Kidney (tissue), 14 donors: Measurements from ENCODE around the gene PSORS1C1. TPM values are rescaled to one million over a fixed set of nuclear protein-coding genes. Genes with fewer than 3 reads are reported as not detected.
A peak's percentile ranks its signal among the peaks of the same experiment; 100 is the strongest.

Experiments used
- DNase-seq, 5 donors: peaks; one replicate each; pipeline ENCODE4 v3.0.0-alpha.2; 2013 to 2020
- FAIRE-seq: peaks from 2 replicates; lab custom pipeline; 2012; peaks lifted over from hg19 to GRCh38; lab: Jason Lieb, UNC
- H3K27ac ChIP-seq, 2 donors: one replicate each; pipeline ENCODE4 v1.7.0; 2013; ENCODE audit warnings: low read depth in 2 of 2, low read length in 2 of 2, inconsistent platforms in 1 of 2
- H3K27me3 ChIP-seq: one replicate; pipeline ENCODE4 v1.7.1; 2013; ENCODE audit warnings: low read length, inconsistent platforms; ENCODE audit not compliant: control insufficient read depth, insufficient read depth
- H3K36me3 ChIP-seq, 3 donors: one replicate each; pipeline versions ENCODE4 v1.7.0 to v1.7.1; 2013; ENCODE audit warnings: low read length in 3 of 3, control low read depth in 1 of 3, inconsistent platforms in 1 of 3; ENCODE audit not compliant: insufficient read depth in 3 of 3, control insufficient read depth in 2 of 3
- H3K4me1 ChIP-seq, 3 donors: one replicate each; pipeline versions ENCODE4 v1.7.0 to v1.7.1; 2013; ENCODE audit warnings: low read length in 3 of 3, inconsistent platforms in 1 of 3, low read depth in 1 of 3; ENCODE audit not compliant: control insufficient read depth in 2 of 3, insufficient read depth in 2 of 3
- H3K4me3 ChIP-seq, 3 donors: one replicate each; pipeline versions ENCODE4 v1.7.0 to v1.8.1; 2013; ENCODE audit warnings: low read length in 3 of 3, control low read depth in 1 of 3, inconsistent platforms in 1 of 3
- H3K9ac ChIP-seq, 3 donors: one replicate each; pipeline versions ENCODE4 v1.7.0 to v1.7.1; 2013; ENCODE audit warnings: low read length in 3 of 3, control low read depth in 1 of 3, inconsistent platforms in 1 of 3
- H3K9me3 ChIP-seq, 3 donors: one replicate each; pipeline versions ENCODE4 v1.7.0 to v1.7.1; 2013; ENCODE audit warnings: low read length in 3 of 3, control low read depth in 1 of 3, inconsistent platforms in 1 of 3; ENCODE audit not compliant: control insufficient read depth in 2 of 3, insufficient read depth in 1 of 3
- intact Hi-C: fragments of 100-400 bp; cut with DNase I; formaldehyde crosslinking; loops from one replicate; pipeline ENCODE4 v1.11.1; 2022
- polyA plus RNA-seq: library from polyadenylated mRNA; stranded (reverse); fragments of 350-450 nt; fragmentation: Illumina TruSeq; extraction: RNeasy Lipid Tissue Mini Kit (QIAGEN cat#74804); gene quantifications from one replicate; pipeline ENCODE4 v1.2.3, GENCODE V29; 2014; ENCODE audit warnings: low read depth, low replicate concordance; ENCODE audit not compliant: insufficient read depth
- total RNA-seq: library from RNA; stranded (reverse); fragmentation: NEBNext Ultra II Directional; extraction: Animal tissue kit (Norgen Biotek cat#: 25700); gene quantifications from one replicate; pipeline ENCODE4 v1.2.1, GENCODE V29; 2021
- TF ChIP-seq, protein P1 (sequence below): IDR thresholded peaks from 3 replicates; pipeline ENCODE4 v1.5.1; 2012; ENCODE audit warnings: mild to moderate bottlenecking, moderate library complexity, borderline replicate concordance; ENCODE audit not compliant: insufficient read depth; ENCODE audit errors: extremely low read depth
- donor health status: control.
- donor health status: control.
- donor health status: control.
- donor health status: control.
- donor health status: control.
- donor health status: DM: yes; HTN: yes; CAD: no.
- donor health status: Normal renal cell carcinoma (clear cell type).

PSORS1C1 gene
- total and polyA plus RNA-seq, 2 donors from 2014 or later = 2.1 to 3.6 TPM

DNA sequence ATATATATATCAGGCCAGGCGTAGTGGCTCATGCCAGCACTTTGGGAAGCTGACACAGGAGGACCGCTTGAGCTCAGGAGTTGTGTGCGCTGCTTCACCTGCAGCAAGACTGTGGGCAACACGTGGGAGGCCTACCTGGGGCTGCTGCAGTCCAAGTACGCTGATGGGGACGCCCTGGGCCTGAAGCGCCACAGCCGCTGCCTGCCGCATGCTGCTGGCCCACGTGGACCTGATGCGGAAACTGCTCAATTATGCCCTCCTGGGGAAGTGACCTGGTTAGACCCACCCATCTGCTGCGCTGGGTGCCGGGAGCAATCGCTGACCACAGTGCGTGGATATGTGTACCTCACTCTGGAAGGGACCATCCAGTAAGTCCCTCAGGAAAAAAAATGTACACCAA is 26.0 kb downstream of the PSORS1C1 start:
- H3K36me3 ChIP-seq = peaks cover 0 to 3% (median 2%) of the 10 kb centered on the region in 3 donors
- H3K9me3 ChIP-seq = no peaks in the 10 kb centered on the region
- H3K27ac ChIP-seq = no peak overlapping the region
- FAIRE-seq (no peak), DNase-seq (no peak)
- TF ChIP-seq, protein P1, sequence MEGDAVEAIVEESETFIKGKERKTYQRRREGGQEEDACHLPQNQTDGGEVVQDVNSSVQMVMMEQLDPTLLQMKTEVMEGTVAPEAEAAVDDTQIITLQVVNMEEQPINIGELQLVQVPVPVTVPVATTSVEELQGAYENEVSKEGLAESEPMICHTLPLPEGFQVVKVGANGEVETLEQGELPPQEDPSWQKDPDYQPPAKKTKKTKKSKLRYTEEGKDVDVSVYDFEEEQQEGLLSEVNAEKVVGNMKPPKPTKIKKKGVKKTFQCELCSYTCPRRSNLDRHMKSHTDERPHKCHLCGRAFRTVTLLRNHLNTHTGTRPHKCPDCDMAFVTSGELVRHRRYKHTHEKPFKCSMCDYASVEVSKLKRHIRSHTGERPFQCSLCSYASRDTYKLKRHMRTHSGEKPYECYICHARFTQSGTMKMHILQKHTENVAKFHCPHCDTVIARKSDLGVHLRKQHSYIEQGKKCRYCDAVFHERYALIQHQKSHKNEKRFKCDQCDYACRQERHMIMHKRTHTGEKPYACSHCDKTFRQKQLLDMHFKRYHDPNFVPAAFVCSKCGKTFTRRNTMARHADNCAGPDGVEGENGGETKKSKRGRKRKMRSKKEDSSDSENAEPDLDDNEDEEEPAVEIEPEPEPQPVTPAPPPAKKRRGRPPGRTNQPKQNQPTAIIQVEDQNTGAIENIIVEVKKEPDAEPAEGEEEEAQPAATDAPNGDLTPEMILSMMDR = no peak
- no peak overlapping the region for H3K4me3 ChIP-seq
- intact Hi-C loops = no loop called here
- H3K27me3 ChIP-seq = no peaks in the 10 kb centered on the region
- no peak overlapping the region for H3K9ac ChIP-seq
- H3K4me1 ChIP-seq = peaks cover 0 to 6% (median 3%) of the 10 kb centered on the region in 3 donors

GRCh38 chr6:31142361-31142761 is 27.8 kb downstream of the PSORS1C1 start:
- Histone ChIP-seq H3K4me3 (no peak overlapping the region), H3K27me3 (no peaks in the 10 kb centered on the region), H3K36me3 (peaks cover 0 to 3% (median 2%) of the 10 kb centered on the region in 3 donors), H3K27ac (peak overlapping the region in 1 of 2 donors; percentile 23), H3K9ac (no peak overlapping the region), H3K4me1 (peaks cover 0 to 6% (median 3%) of the 10 kb centered on the region in 3 donors), H3K9me3 (no peaks in the 10 kb centered on the region)
- FAIRE-seq (no peak), DNase-seq (no peak)
- intact Hi-C loops = no loop called here
- TF ChIP-seq, protein P1 = no peak

- intact Hi-C loops = no loop called here
- TF ChIP-seq, protein P1 = no peak
- no peak overlapping the region for H3K27ac ChIP-seq
- no peak for DNase-seq
- peaks cover 0 to 3% (median 2%) of the 10 kb centered on the region in 3 donors for H3K36me3 ChIP-seq
- no peaks in the 10 kb centered on the region for H3K9me3 ChIP-seq
- no peak overlapping the region for H3K9ac ChIP-seq
- no peaks in the 10 kb centered on the region for H3K27me3 ChIP-seq
- no peak for FAIRE-seq
- peaks cover 0 to 3% (median 0%) of the 10 kb centered on the region in 3 donors for H3K4me1 ChIP-seq
- no peak overlapping the region for H3K4me3 ChIP-seq
Measured at GRCh38 chr6:31143148-31143547, 28.5 kb downstream of the PSORS1C1 start.

GRCh38 chr6:31144296-31144969 is 29.8 kb downstream of the PSORS1C1 start:
- H3K9ac ChIP-seq = no peak overlapping the region
- FAIRE-seq (no peak), DNase-seq (no peak)
- no peak overlapping the region for H3K4me3 ChIP-seq
- TF ChIP-seq, protein P1 = no peak
- H3K9me3 ChIP-seq = no peaks in the 10 kb centered on the region
- H3K27ac ChIP-seq = no peak overlapping the region
- intact Hi-C loops = no loop called here
- no peaks in the 10 kb centered on the region for H3K27me3 ChIP-seq
- H3K4me1 ChIP-seq = peaks cover 0 to under 1% (median 0%) of the 10 kb centered on the region in 3 donors
- H3K36me3 ChIP-seq = peaks cover 0 to 3% (median 2%) of the 10 kb centered on the region in 3 donors
